Activated CD4-positive, alpha-beta T cell treated with anti-CD3 and anti-CD28 coated beads, Interleukin-2, amount 50 U/mL, for 4 hours (primary cell): ENCODE data around the gene KRTAP10-10.
A peak's percentile ranks its signal among the peaks of the same experiment; 100 is the strongest.
"Not testable (repeated sequence)": the region's sequence is repeated elsewhere in the genome, so short reads cannot be mapped to it uniquely, and the experiment has no call there.

Source experiments
- DNase-seq, 2 experiments: peaks; one replicate each; pipeline ENCODE4 v3.0.0-alpha.2; 2020

KRTAP10-10 gene

GRCh38 chr21:44603109-44603875 is 33.9 kb upstream of the KRTAP10-10 start:
- DNase-seq, result no peak

- DNase-seq, result no peak
These were observed 33.2 kb upstream of the KRTAP10-10 start for GRCh38 chr21:44603911-44604310.

GRCh38 chr21:44606495-44606894 is 30.7 kb upstream of the KRTAP10-10 start:
- no peak for DNase-seq

- DNase-seq, result no peak
These were observed 28.0 kb upstream of the KRTAP10-10 start for GRCh38 chr21:44609193-44609592.

- DNase-seq, result not testable (repeated sequence)
These were observed 26.9 kb upstream of the KRTAP10-10 start for GRCh38 chr21:44610157-44610843.

GRCh38 chr21:44611551-44611950 is 25.6 kb upstream of the KRTAP10-10 start:
- DNase-seq, result no peak

GRCh38 chr21:44612029-44612486 is 25.1 kb upstream of the KRTAP10-10 start, which contains the start of gene KRTAP10-8:
Gene KRTAP10-8 (plus strand): TSS chr21:44612079. CDS start chr21:44612101, 22 bp downstream.
- no peak for DNase-seq

GRCh38 chr21:44612669-44613229 is 24.4 kb upstream of the KRTAP10-10 start:
- no peak for DNase-seq

GRCh38 chr21:44613386-44614155 is 23.6 kb upstream of the KRTAP10-10 start:
- DNase-seq, result no peak

- DNase-seq, result no peak
These were observed 23.0 kb upstream of the KRTAP10-10 start for GRCh38 chr21:44614161-44614631.

GRCh38 chr21:44614961-44615391 is 22.2 kb upstream of the KRTAP10-10 start:
- no peak for DNase-seq

- no peak for DNase-seq
These were observed 21.7 kb upstream of the KRTAP10-10 start for GRCh38 chr21:44615466-44615865.

- no peak for DNase-seq
These were observed 21.1 kb upstream of the KRTAP10-10 start for GRCh38 chr21:44615911-44616590.

- DNase-seq, result no peak
These were observed 20.6 kb upstream of the KRTAP10-10 start for GRCh38 chr21:44616591-44616926.

- DNase-seq, result no peak
These were observed 20.1 kb upstream of the KRTAP10-10 start for GRCh38 chr21:44617071-44617501.

- no peak for DNase-seq
These were observed 18.7 kb upstream of the KRTAP10-10 start for GRCh38 chr21:44618504-44618903.

- peak; percentile 50 to 53 for DNase-seq
These were observed 18.2 kb upstream of the KRTAP10-10 start for GRCh38 chr21:44618909-44619308.

GRCh38 chr21:44619886-44620285 is 17.3 kb upstream of the KRTAP10-10 start:
- DNase-seq, result no peak

GRCh38 chr21:44623575-44623974 is 13.6 kb upstream of the KRTAP10-10 start:
- no peak for DNase-seq

GRCh38 chr21:44625756-44626155 is 11.4 kb upstream of the KRTAP10-10 start:
- no peak for DNase-seq

GRCh38 chr21:44626262-44626661 is 10.9 kb upstream of the KRTAP10-10 start:
- DNase-seq, result no peak

GRCh38 chr21:44626673-44627143 is 10.4 kb upstream of the KRTAP10-10 start, which contains the start of gene KRTAP10-9:
Gene KRTAP10-9 (plus strand): TSS chr21:44627093. CDS start chr21:44627172, 79 bp downstream.
- DNase-seq, result no peak
